ENCODE measurements around the gene TMEM258. TPM values are rescaled to one million over a fixed set of nuclear protein-coding genes. Genes with fewer than 3 reads are reported as not detected.

The TMEM258 gene
- total and polyA plus RNA-seq, 2 donors (not counting 1 experiment from before 2014, with no cell fraction given), result 65.8 to 130 TPM

DNA sequence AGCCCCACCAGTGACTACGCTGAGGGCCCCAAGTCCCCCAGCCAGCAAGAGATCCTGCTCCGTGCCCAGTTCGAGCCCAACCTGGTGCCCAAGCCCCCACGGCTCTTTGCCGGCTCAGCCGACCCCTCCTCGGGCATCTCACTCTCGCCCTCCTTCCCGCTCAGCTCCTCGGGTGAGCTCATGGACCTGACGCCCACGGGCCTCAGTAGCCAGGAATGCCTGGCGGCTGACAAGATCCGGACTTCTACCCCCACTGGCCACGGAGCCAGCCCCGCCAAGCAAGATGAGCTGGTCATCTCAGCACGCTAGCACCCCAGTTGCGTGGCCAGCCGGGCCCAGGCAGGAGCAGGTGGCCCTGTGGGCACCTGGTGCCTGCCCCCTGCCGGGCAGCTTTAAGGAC is 48.2 kb downstream of the TMEM258 start:
- H3K36me3 ChIP-seq (replicated peaks in 1 of 2; ENCODE audit: control extremely low read depth in 1 of 2, control insufficient read depth in 1 of 2, extremely low read depth in 1 of 2, insufficient read depth in 2 of 2, low read length in 1 of 2), result no peaks in the 10 kb centered on the region
- TF ChIP-seq, protein P1, sequence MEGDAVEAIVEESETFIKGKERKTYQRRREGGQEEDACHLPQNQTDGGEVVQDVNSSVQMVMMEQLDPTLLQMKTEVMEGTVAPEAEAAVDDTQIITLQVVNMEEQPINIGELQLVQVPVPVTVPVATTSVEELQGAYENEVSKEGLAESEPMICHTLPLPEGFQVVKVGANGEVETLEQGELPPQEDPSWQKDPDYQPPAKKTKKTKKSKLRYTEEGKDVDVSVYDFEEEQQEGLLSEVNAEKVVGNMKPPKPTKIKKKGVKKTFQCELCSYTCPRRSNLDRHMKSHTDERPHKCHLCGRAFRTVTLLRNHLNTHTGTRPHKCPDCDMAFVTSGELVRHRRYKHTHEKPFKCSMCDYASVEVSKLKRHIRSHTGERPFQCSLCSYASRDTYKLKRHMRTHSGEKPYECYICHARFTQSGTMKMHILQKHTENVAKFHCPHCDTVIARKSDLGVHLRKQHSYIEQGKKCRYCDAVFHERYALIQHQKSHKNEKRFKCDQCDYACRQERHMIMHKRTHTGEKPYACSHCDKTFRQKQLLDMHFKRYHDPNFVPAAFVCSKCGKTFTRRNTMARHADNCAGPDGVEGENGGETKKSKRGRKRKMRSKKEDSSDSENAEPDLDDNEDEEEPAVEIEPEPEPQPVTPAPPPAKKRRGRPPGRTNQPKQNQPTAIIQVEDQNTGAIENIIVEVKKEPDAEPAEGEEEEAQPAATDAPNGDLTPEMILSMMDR (IDR thresholded peaks at IDR 0.05), result no peak
- TF ChIP-seq EZH2 (IDR thresholded peaks at IDR 0.05; ENCODE audit: borderline replicate concordance, insufficient read depth, low read depth, low read length, poor library complexity, severe bottlenecking), result no peak
- Mint-ChIP-seq H3K27me3 (peaks cover 1% of the 10 kb centered on the region), H3K4me3 (no peak overlapping the region), H3K9me3 (ENCODE audit: insufficient read depth) (no peaks in the 10 kb centered on the region), H3K27ac (no peak overlapping the region), H3K4me1 (no peaks in the 10 kb centered on the region)
- no peak overlapping the region for H3K27ac ChIP-seq (ENCODE audit: low read length in 2 of 2)
- POLR2A ChIA-PET, result no interaction called here
- H3K27me3 ChIP-seq (replicated peaks in 1 of 4; ENCODE audit: control extremely low read depth in 1 of 4, control insufficient read depth in 3 of 4, insufficient read depth in 4 of 4, low read length in 3 of 4), result peaks cover 0 to 8% (median 0%) of the 10 kb centered on the region in 4 experiments
- no peak for ATAC-seq (ENCODE audit: low read depth)
- H4K20me1 ChIP-seq (ENCODE audit: control insufficient read depth, insufficient read depth, low read length, poor library complexity, severe bottlenecking), result no peaks in the 10 kb centered on the region
- H3K9me3 ChIP-seq (ENCODE audit: control extremely low read depth in 1 of 3, control insufficient read depth in 2 of 3, insufficient read depth in 1 of 3, low read length in 2 of 3), result peaks cover 0 to 2% (median 0%) of the 10 kb centered on the region in 3 donors
- WGBS (ENCODE audit: insufficient coverage), result 95% methylated on average over 20 of the region's 20 CpGs
- H2AFZ ChIP-seq (ENCODE audit: insufficient read depth, low read depth, low read length, poor library complexity, severe bottlenecking), result no peak overlapping the region
- intact Hi-C loops (cut with micrococcal nuclease), result no loop called here
- no peak overlapping the region for H3K9ac ChIP-seq (ENCODE audit: low read length)
- no peak overlapping the region for H3K4me3 ChIP-seq (ENCODE audit: control extremely low read depth in 1 of 5, extremely low read depth in 1 of 5, insufficient read depth in 1 of 5, low read depth in 2 of 5, low read length in 4 of 5)
- H3K4me1 ChIP-seq (ENCODE audit: control insufficient read depth in 2 of 2, insufficient read depth in 2 of 2, low read length in 2 of 2), result no peaks in the 10 kb centered on the region
- H3K4me2 ChIP-seq (replicated peaks; ENCODE audit: low read depth, low read length, poor library complexity, severe bottlenecking), result no peak overlapping the region
- no peaks in the 10 kb centered on the region for H3K79me2 ChIP-seq (ENCODE audit: control insufficient read depth, insufficient read depth, low read length)
- CTCF ChIA-PET, result interaction anchor here (2.7 kb wide), 1 partner anchor 11 kb away, joined by 9 read pairs; no protein-coding TSS in a partner anchor
- DNase-seq, result no peak

DNA sequence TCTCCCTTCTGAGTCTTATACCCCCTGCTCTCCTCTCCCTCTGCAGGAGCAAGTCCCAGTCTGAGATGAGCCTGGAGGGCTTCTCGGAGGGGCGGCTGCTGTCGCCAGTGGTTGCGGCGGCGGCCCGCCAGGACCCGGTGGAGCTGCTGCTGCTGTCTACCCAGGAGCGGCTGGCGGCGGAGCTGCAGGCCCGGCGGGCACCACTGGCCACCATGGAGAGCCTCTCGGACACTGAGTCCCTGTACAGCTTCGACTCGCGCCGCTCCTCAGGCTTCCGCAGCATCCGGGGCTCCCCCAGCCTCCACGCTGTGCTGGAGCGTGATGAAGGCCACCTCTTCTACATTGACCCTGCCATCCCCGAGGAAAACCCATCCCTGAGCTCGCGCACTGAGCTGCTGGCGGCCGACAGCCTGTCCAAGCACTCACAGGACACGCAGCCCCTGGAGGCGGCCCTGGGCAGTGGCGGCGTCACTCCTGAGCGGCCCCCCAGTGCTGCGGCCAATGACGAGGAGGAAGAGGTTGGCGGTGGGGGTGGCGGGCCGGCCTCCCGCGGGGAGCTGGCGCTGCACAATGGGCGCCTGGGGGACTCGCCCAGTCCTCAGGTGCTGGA is 48.8 kb downstream of the TMEM258 start:
- no peaks in the 10 kb centered on the region for H3K79me2 ChIP-seq (ENCODE audit: control insufficient read depth, insufficient read depth, low read length)
- peaks cover 0 to 2% (median 0%) of the 10 kb centered on the region in 3 donors for H3K9me3 ChIP-seq (ENCODE audit: control extremely low read depth in 1 of 3, control insufficient read depth in 2 of 3, insufficient read depth in 1 of 3, low read length in 2 of 3)
- H3K27me3 ChIP-seq (replicated peaks in 1 of 4; ENCODE audit: control extremely low read depth in 1 of 4, control insufficient read depth in 3 of 4, insufficient read depth in 4 of 4, low read length in 3 of 4), result peaks cover 0 to 4% (median 0%) of the 10 kb centered on the region in 4 experiments
- H3K4me3 Mint-ChIP-seq, result no peak overlapping the region
- H3K27me3 Mint-ChIP-seq, result no peaks in the 10 kb centered on the region
- CTCF ChIA-PET, result interaction anchor here (0.6 to 2.7 kb wide), 3 partner anchors 10 to 179 kb away, joined by 3 to 9 read pairs (median 3); no protein-coding TSS in a partner anchor
- intact Hi-C loops (cut with micrococcal nuclease), result no loop called here
- no peaks in the 10 kb centered on the region for H3K4me1 ChIP-seq (ENCODE audit: control insufficient read depth in 2 of 2, insufficient read depth in 2 of 2, low read length in 2 of 2)
- H3K4me2 ChIP-seq (replicated peaks; ENCODE audit: low read depth, low read length, poor library complexity, severe bottlenecking), result no peak overlapping the region
- no peaks in the 10 kb centered on the region for H3K9me3 Mint-ChIP-seq (ENCODE audit: insufficient read depth)
- ATAC-seq (ENCODE audit: low read depth) (no peak), DNase-seq (no peak)
- no peak overlapping the region for H3K9ac ChIP-seq (ENCODE audit: low read length)
- TF ChIP-seq, protein P1 (IDR thresholded peaks at IDR 0.05), result no peak
- TF ChIP-seq EZH2 (IDR thresholded peaks at IDR 0.05; ENCODE audit: borderline replicate concordance, insufficient read depth, low read depth, low read length, poor library complexity, severe bottlenecking), result no peak
- no peaks in the 10 kb centered on the region for H3K4me1 Mint-ChIP-seq
- 93% methylated on average over 42 of the region's 42 CpGs for WGBS (ENCODE audit: insufficient coverage)
- no peak overlapping the region for H3K27ac ChIP-seq (ENCODE audit: low read length in 2 of 2)
- H3K36me3 ChIP-seq (replicated peaks in 1 of 2; ENCODE audit: control extremely low read depth in 1 of 2, control insufficient read depth in 1 of 2, extremely low read depth in 1 of 2, insufficient read depth in 2 of 2, low read length in 1 of 2), result no peaks in the 10 kb centered on the region
- no peak overlapping the region for H2AFZ ChIP-seq (ENCODE audit: insufficient read depth, low read depth, low read length, poor library complexity, severe bottlenecking)
- POLR2A ChIA-PET, result no interaction called here
- no peak overlapping the region for H3K27ac Mint-ChIP-seq
- H3K4me3 ChIP-seq (ENCODE audit: control extremely low read depth in 1 of 5, extremely low read depth in 1 of 5, insufficient read depth in 1 of 5, low read depth in 2 of 5, low read length in 4 of 5), result no peak overlapping the region
- no peaks in the 10 kb centered on the region for H4K20me1 ChIP-seq (ENCODE audit: control insufficient read depth, insufficient read depth, low read length, poor library complexity, severe bottlenecking)
